ENCODE measurements around the gene CGB8. TPM values are rescaled to one million over a fixed set of nuclear protein-coding genes. Genes with fewer than 3 reads are reported as not detected.
"Not testable (repeated sequence)": the region's sequence is repeated elsewhere in the genome, so short reads cannot be mapped to it uniquely, and the experiment has no call there.

The CGB8 gene
- not detected for polyA plus RNA-seq (2013, experiment 1 of 2)
- polyA plus RNA-seq (2013, experiment 2 of 2), result not detected

DNA sequence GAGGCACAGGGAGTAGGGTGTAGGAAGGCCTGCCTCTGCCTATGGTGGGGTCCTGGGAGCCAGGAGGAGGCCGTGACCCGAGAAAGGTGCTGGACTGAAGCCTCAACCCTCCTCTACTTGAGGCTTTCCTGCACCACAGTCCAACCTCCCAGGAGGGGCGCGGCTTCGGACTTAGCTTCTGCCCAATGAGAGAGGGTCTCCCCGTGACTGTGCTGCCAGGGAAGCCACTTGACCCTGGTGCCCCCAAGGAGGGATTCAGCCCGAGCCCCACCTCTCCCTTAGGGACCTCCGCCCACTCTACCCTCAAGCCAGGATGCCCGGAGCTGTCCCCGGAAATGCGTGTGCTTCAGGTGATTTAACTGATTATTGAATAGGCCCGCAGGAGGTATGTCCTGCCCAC lies at the start of gene CGB8:
TSS of gene CGB8 (minus strand) at position 101 of the 400 bp plus-strand sequence. CDS start 372 bp downstream, outside the sequence.
- not testable (repeated sequence) for H3K36me3 ChIP-seq (ENCODE audit: insufficient read depth, low read length); H3K4me1 ChIP-seq (ENCODE audit: insufficient read depth, low read length); H3K4me3 ChIP-seq (ENCODE audit: low read length); H3K27me3 ChIP-seq (ENCODE audit: insufficient read depth, low read length); H3K9me3 ChIP-seq (ENCODE audit: insufficient read depth, low read depth, low read length); H3K27ac ChIP-seq (ENCODE audit: low read depth, low read length); H3K9ac ChIP-seq (ENCODE audit: low read depth, low read length)
- WGBS, result 79% methylated on average over 10 of the region's 12 CpGs

DNA sequence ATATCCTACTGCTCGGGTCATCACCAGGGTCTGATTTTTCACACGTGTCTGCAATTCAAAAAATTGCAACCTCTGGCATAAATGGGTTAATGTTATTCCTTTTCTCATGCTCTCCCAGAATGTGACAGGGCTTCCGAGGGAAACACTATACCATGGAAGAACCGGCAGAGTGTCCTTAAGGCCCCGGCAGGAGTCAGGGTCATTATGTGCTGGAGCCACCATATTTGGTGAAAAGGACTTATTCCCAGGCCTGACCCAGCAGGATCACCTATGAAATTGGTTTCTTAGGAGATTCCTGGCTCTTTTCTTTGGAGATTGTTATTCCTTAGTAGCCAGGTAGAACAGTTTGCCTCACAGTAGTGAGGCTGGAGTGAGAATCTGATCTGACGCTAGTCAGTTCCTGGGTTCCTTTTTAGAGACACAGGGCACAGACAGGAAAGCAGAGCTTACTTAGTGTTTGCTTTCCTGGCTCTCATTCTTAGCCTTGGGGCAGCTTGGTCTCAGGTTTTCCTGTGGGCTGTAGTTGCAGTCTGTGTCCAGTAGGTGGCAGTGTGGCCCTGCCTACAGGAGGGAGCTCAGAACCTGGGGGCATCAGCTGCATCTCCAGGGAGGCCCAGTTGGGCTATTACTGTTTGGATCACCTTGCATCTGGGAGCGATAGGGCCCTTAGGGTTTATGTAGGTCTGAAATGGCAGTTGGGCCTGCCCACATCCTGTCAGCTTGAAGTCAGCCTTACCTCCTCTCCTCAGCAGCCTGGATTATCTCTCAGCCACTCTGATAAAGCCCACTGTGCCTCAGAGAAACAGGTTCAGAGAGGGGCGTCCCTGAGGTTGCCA lies 48.8 kb upstream of the CGB8 start:
- Histone ChIP-seq H3K27ac (ENCODE audit: low read depth, low read length) (peak overlapping the region; percentile 45; the same call in 1 of the 2 replicates), H3K4me1 (ENCODE audit: insufficient read depth, low read length) (no peaks in the 10 kb centered on the region), H3K27me3 (ENCODE audit: insufficient read depth, low read length) (no peaks in the 10 kb centered on the region), H3K36me3 (ENCODE audit: insufficient read depth, low read length) (peaks cover 83% of the 10 kb centered on the region), H3K9ac (ENCODE audit: low read depth, low read length) (no peak overlapping the region), H3K4me3 (ENCODE audit: low read length) (no peak overlapping the region), H3K9me3 (ENCODE audit: insufficient read depth, low read depth, low read length) (no peaks in the 10 kb centered on the region)
- WGBS, result 72% methylated on average over 8 of the region's 8 CpGs

DNA sequence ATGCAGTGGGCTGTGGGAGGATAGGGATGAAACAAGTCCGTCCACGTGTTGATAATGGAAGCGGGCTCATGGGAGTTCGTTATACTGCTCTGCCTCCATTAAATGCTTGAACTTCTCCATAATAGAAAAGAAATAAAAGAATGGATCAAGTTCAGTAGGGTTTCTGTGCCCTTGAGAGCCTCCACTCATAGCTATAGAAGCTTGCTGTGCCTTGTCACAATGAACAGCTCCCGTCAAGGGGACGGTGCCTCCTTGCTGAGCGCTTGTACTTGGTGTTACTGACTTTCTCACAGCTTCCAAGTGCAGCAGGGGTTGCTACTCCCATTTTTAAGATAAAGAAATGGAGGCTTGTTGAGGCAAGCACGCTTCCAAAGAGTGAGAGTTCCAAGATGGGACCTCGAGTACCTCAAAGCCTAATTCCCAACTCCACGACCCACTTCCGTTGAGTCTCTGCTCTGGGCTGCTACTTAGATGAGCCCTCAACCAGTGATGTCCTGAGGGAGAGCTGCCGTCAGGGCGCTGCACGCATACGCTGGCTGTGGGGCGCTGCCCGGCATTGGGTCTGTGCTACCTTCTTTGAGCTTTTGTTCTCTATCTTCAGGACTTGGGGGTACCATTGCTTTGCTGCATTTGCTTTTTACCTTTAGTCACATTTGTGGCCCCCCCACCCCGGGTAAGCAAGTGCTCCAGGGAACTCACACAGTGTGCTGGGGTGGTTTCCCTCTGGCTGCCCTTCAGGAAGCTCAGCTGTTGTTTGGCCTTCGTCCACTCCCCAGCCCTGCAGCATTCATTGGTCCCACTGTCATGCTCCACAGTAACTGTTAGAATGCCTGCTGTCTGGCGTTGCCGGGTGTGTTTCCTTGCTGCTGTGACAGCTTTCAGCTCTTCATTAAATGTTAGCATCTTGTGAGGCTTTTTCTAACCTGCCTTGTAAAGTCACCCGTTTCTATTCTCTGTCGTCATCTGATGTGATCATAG lies 45.9 kb upstream of the CGB8 start:
- Histone ChIP-seq H3K27ac (ENCODE audit: low read depth, low read length) (no peak overlapping the region; the same call in 1 of the 2 replicates), H3K9me3 (ENCODE audit: insufficient read depth, low read depth, low read length) (no peaks in the 10 kb centered on the region), H3K4me3 (ENCODE audit: low read length) (no peak overlapping the region), H3K4me1 (ENCODE audit: insufficient read depth, low read length) (no peaks in the 10 kb centered on the region), H3K36me3 (ENCODE audit: insufficient read depth, low read length) (peaks cover 89% of the 10 kb centered on the region), H3K9ac (ENCODE audit: low read depth, low read length) (no peak overlapping the region), H3K27me3 (ENCODE audit: insufficient read depth, low read length) (no peaks in the 10 kb centered on the region)
- WGBS, result 93% methylated on average over 23 of the region's 23 CpGs

DNA sequence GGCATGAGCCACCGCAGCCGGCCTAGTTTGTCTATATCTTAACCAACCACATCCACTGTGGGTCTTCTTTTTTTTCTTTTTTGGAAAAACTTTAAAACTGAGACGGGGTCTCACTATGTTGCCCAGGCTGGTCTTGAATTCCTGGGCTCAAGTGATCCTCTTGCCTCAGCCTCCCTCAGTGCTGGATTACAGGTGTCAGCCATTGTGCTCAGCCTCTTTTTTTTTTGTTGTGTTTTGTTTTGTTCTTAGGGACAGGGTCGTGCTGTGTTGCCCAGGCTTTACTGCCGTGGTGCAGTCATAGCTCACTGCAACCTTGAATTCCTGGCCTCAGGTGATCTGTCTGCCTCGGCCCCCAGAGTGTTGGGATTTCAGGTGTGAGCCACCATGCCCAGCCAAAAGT lies 43.8 kb upstream of the CGB8 start:
- Histone ChIP-seq H3K36me3 (ENCODE audit: insufficient read depth, low read length) (peaks cover 84% of the 10 kb centered on the region), H3K27me3 (ENCODE audit: insufficient read depth, low read length) (no peaks in the 10 kb centered on the region), H3K27ac (ENCODE audit: low read depth, low read length) (no peak overlapping the region), H3K4me1 (ENCODE audit: insufficient read depth, low read length) (no peaks in the 10 kb centered on the region), H3K4me3 (ENCODE audit: low read length) (no peak overlapping the region), H3K9me3 (ENCODE audit: insufficient read depth, low read depth, low read length) (no peaks in the 10 kb centered on the region), H3K9ac (ENCODE audit: low read depth, low read length) (no peak overlapping the region)
- WGBS, result 94% methylated on average over 6 of the region's 6 CpGs

DNA sequence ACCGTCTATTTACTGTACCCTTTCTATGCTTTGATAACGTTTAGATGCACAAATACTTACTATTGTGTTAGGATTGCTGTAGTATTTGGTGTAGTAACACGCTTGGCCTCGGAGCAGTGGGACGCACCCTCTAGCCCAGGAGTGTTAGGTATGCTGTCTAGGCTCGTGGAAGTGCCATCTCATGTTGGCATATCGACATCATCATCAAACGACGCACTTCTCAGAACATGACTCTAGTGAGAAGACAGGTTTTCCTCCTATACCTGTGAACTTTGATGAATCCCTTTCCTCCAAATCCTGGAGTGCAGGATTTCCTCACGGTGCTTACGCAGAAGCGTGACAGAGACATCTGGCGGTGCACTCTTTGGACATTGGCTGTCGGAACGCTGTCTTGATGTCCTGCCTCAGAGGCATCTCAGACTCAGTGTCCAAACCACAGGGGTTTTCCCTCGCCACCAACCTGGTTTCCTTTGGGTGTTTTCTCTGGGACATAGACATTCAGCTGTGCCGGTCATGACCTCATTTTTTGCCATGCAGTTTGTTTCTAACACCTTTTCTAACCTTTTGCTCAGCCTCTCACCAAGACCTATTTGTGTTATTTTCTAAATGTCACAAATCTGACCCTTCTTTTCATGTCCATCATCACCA lies 42.6 kb upstream of the CGB8 start:
- no peak overlapping the region for H3K4me3 ChIP-seq (ENCODE audit: low read length)
- H3K27me3 ChIP-seq (ENCODE audit: insufficient read depth, low read length), result no peaks in the 10 kb centered on the region
- no peaks in the 10 kb centered on the region for H3K4me1 ChIP-seq (ENCODE audit: insufficient read depth, low read length)
- peaks cover 89% of the 10 kb centered on the region for H3K36me3 ChIP-seq (ENCODE audit: insufficient read depth, low read length)
- H3K27ac ChIP-seq (ENCODE audit: low read depth, low read length), result no peak overlapping the region
- no peaks in the 10 kb centered on the region for H3K9me3 ChIP-seq (ENCODE audit: insufficient read depth, low read depth, low read length)
- H3K9ac ChIP-seq (ENCODE audit: low read depth, low read length), result no peak overlapping the region
- 96% methylated on average over 17 of the region's 17 CpGs for WGBS

DNA sequence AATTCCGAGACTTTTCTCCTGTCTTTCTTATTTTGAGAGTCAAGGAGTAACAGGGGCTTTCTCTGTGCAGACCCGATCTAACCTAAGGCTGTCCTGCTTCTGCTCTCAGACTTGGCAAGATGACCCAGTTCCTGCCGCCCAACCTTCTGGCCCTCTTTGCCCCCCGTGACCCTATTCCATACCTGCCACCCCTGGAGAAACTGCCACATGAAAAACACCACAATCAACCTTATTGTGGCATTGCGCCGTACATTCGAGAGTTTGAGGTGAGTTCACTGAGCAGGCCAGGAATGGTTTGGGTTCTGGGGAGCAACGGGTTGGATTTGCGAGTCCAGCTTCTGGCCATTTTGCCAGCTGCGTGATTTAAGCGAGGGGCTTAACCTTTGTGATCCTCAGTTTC lies 37.4 kb upstream of the CGB8 start:
- Histone ChIP-seq H3K27ac (ENCODE audit: low read depth, low read length) (peak overlapping the region; percentile 98; the same call in 1 of the 2 replicates), H3K4me1 (ENCODE audit: insufficient read depth, low read length) (peaks cover 3% of the 10 kb centered on the region), H3K27me3 (ENCODE audit: insufficient read depth, low read length) (no peaks in the 10 kb centered on the region), H3K36me3 (ENCODE audit: insufficient read depth, low read length) (peaks cover 44% of the 10 kb centered on the region), H3K9ac (ENCODE audit: low read depth, low read length) (peak overlapping the region; percentile 99), H3K9me3 (ENCODE audit: insufficient read depth, low read depth, low read length) (no peaks in the 10 kb centered on the region), H3K4me3 (ENCODE audit: low read length) (peak overlapping the region; percentile 99)
- 68% methylated on average over 11 of the region's 11 CpGs for WGBS

DNA sequence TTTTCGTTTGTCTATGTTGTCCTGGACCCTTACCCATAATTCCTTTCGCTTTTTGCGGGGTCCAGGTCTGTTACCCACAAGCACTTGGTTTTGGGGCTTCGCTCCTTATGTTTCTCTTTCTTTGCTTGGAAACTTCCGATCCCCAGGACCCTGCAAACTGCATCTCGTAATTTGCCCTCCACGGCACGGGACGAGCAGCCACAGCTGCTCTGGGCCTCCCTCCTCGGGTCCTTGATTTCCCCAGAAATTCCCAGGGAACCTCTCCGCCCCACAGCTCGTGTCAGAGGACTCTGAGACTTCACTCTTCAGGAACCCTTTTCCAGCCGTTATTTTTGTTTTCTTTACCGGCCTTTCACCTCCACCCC lies 36.9 kb upstream of the CGB8 start:
- Histone ChIP-seq H3K4me1 (ENCODE audit: insufficient read depth, low read length) (peaks cover 3% of the 10 kb centered on the region), H3K4me3 (ENCODE audit: low read length) (peak overlapping the region; percentile 99), H3K36me3 (ENCODE audit: insufficient read depth, low read length) (peaks cover 39% of the 10 kb centered on the region), H3K27ac (ENCODE audit: low read depth, low read length) (peak overlapping the region; percentile 98), H3K9me3 (ENCODE audit: insufficient read depth, low read depth, low read length) (no peaks in the 10 kb centered on the region), H3K9ac (ENCODE audit: low read depth, low read length) (peak overlapping the region; percentile 99), H3K27me3 (ENCODE audit: insufficient read depth, low read length) (no peaks in the 10 kb centered on the region)
- WGBS, result 3% methylated on average over 14 of the region's 14 CpGs

DNA sequence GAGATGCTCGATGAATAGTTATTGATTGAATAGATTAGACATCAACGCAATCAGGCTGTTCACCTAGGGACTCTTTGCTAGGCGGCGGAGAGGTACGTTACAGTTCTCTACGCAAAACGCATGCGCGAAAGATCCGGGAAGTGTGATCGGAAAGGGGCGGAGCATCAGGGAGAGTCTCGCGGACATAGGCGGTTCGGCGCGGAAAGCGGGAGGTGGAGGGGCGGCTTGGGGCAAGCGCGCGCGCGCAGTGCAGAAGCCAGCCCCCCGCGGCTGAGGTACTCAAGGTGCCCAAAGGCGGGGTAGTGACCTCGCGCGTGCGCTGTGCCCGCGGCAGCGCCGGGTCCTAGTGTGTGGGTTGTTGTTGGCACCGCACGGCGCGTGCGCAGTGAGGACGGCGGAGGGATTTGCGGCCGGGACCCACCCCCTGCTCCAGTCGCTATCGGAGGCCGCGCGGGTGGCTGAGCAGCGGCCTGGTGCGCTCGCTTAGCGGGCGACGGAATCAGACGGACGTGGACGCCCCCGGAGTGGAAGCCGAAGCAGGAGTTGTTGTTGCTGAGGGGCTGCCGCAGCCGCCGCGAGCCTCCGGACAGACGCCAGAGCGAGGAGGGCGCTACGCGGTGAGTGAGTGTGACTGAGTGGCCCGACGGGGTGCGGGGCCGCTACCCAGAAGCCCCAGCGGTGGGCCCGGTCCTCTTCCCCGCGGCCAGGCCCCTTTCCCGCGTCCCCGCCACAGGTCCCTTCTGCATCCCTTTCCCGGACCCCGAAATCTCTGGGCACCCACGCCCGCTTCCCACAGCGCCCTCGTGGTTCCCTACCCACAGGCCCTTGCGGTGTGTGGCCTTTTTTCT lies 36.3 kb upstream of the CGB8 start, which contains the start of gene SNRNP70:
TSS of gene SNRNP70 (plus strand) at position 432 of the 848 bp plus-strand sequence. CDS start 964 bp downstream, outside the sequence.
- Histone ChIP-seq H3K9me3 (ENCODE audit: insufficient read depth, low read depth, low read length) (no peaks in the 10 kb centered on the region), H3K27ac (ENCODE audit: low read depth, low read length) (peak within 1 kb of the TSS; percentile 98), H3K9ac (ENCODE audit: low read depth, low read length) (peak within 1 kb of the TSS; percentile 99), H3K27me3 (ENCODE audit: insufficient read depth, low read length) (0 out of 2 replicates have a peak, but pooled peaks cover 1% of the 10 kb centered on the region), H3K4me3 (ENCODE audit: low read length) (peak within 1 kb of the TSS; percentile 99), H3K4me1 (ENCODE audit: insufficient read depth, low read length) (peaks cover 3% of the 10 kb centered on the region), H3K36me3 (ENCODE audit: insufficient read depth, low read length) (peaks cover 33% of the 10 kb centered on the region)
- WGBS, result under 1% methylated on average over 89 of the region's 89 CpGs

DNA sequence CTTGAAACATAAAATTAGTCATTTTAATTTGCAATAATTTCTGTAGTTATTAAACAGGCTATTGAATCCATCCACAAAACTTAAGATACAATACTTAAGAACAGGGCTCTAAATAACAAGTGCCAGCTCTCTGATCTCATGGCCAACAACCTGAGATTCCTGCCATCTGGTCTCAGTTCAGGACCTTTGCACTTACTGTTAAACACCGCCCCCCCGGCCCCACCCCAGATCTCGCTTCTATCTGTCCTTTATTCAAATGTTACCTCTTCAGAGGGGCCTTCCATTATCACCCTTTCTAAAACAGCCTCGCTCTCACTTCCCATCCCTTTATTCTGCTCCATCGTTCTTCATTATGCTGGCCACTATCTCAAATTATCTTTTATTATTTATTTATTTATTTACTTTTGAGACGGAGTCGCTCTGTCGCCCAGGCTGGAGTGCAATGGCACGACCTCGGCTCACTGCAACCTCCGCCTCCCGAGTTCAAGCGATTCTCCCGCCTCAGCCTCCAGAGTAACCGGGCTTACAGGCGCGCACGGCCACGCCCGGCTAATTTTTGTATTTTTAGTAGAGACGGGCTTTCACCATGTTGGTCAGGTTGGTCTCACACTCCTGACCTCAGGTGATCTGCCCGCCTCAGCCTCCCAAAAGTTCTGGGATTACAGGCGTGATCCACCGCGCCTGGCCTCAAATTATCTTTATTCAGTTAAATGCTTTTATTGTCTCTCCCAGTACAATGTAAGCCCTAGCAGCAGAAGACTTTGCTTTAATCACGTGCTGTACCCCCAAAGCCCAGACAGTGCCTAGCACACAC lies 35.5 kb upstream of the CGB8 start:
- H3K36me3 ChIP-seq (ENCODE audit: insufficient read depth, low read length), result peaks cover 27% of the 10 kb centered on the region
- H3K4me3 ChIP-seq (ENCODE audit: low read length), result peak overlapping the region; percentile 99
- H3K27ac ChIP-seq (ENCODE audit: low read depth, low read length), result no peak overlapping the region
- H3K4me1 ChIP-seq (ENCODE audit: insufficient read depth, low read length), result peaks cover 3% of the 10 kb centered on the region
- H3K9ac ChIP-seq (ENCODE audit: low read depth, low read length), result peak overlapping the region; percentile 99
- no peaks in the 10 kb centered on the region for H3K9me3 ChIP-seq (ENCODE audit: insufficient read depth, low read depth, low read length)
- 0 out of 2 replicates have a peak, but pooled peaks cover 4% of the 10 kb centered on the region for H3K27me3 ChIP-seq (ENCODE audit: insufficient read depth, low read length)
- WGBS, result 77% methylated on average over 26 of the region's 26 CpGs
